Progenitor cell of endocrine pancreas (in vitro differentiated cells): ENCODE measurements around the gene AP3S1. TPM values are rescaled to one million over a fixed set of nuclear protein-coding genes. Genes with fewer than 3 reads are reported as not detected.

Source experiments
- DNase-seq: peaks from one replicate; pipeline ENCODE4 v3.0.0; 2021; ENCODE audit warnings: low spot score; ENCODE audit not compliant: unreplicated experiment
- H3K27ac Mint-ChIP-seq: 2 replicates; pipeline ENCODE4 v1.8.0; 2021; ENCODE audit warnings: mild to moderate bottlenecking, moderate library complexity, mixed read lengths
- H3K27me3 Mint-ChIP-seq: 2 replicates; pipeline ENCODE4 v1.8.0; 2021; ENCODE audit warnings: mixed read lengths
- H3K36me3 Mint-ChIP-seq: 2 replicates; pipeline ENCODE4 v1.8.0; 2022; ENCODE audit warnings: mixed read lengths; ENCODE audit not compliant: insufficient read depth
- H3K4me1 Mint-ChIP-seq: 2 replicates; pipeline ENCODE4 v1.8.0; 2021; ENCODE audit warnings: low read depth, mixed read lengths
- H3K4me3 Mint-ChIP-seq: 2 replicates; pipeline ENCODE4 v1.8.0; 2021; ENCODE audit warnings: low read depth, mild to moderate bottlenecking, moderate library complexity, mixed read lengths
- H3K9me3 Mint-ChIP-seq: 2 replicates; pipeline ENCODE4 v1.8.0; 2021; ENCODE audit warnings: low read depth, mixed read lengths
- CTCF ChIP-seq: fragments of 200-600 bp; sonication (generic); IDR thresholded peaks from one replicate; pipeline ENCODE4 v1.5.0; 2021; ENCODE audit warnings: antibody characterized with exemption, mild to moderate bottlenecking; ENCODE audit not compliant: unreplicated experiment
- total RNA-seq: library from RNA; stranded (reverse); gene quantifications from 2 replicates; pipeline ENCODE4 v1.2.1, GENCODE V29; 2021

Gene AP3S1
- total RNA-seq, 1 donor from 2014 or later: 65.3 TPM

- Mint-ChIP-seq H3K4me3 (no peak overlapping the region), H3K9me3 (no peaks in the 10 kb centered on the region), H3K36me3 (no peaks in the 10 kb centered on the region), H3K27ac (no peak overlapping the region), H3K27me3 (no peaks in the 10 kb centered on the region), H3K4me1 (no peaks in the 10 kb centered on the region)
- no peak for DNase-seq
- no peak for TF ChIP-seq CTCF
These were observed 46.3 kb downstream of the AP3S1 start for GRCh38 chr5:115888027-115888426.

- no peak overlapping the region for H3K27ac Mint-ChIP-seq
- DNase-seq: no peak
- H3K4me1 Mint-ChIP-seq: no peaks in the 10 kb centered on the region
- H3K36me3 Mint-ChIP-seq: no peaks in the 10 kb centered on the region
- no peaks in the 10 kb centered on the region for H3K9me3 Mint-ChIP-seq
- no peak for TF ChIP-seq CTCF
- no peaks in the 10 kb centered on the region for H3K27me3 Mint-ChIP-seq
- no peak overlapping the region for H3K4me3 Mint-ChIP-seq
These were observed 50.3 kb downstream of the AP3S1 start for GRCh38 chr5:115892021-115892420.

- TF ChIP-seq CTCF: no peak
- DNase-seq: no peak
- H3K4me1 Mint-ChIP-seq: no peaks in the 10 kb centered on the region
- H3K36me3 Mint-ChIP-seq: no peaks in the 10 kb centered on the region
- H3K27ac Mint-ChIP-seq: no peak overlapping the region
- no peaks in the 10 kb centered on the region for H3K27me3 Mint-ChIP-seq
- H3K4me3 Mint-ChIP-seq: no peak overlapping the region
- no peaks in the 10 kb centered on the region for H3K9me3 Mint-ChIP-seq
These were observed 52.6 kb downstream of the AP3S1 start for GRCh38 chr5:115894342-115894741.

GRCh38 chr5:115895821-115896220, 54.1 kb downstream of the AP3S1 start:
- no peaks in the 10 kb centered on the region for H3K27me3 Mint-ChIP-seq

GRCh38 chr5:115898656-115899055, 56.9 kb downstream of the AP3S1 start:
- no peak for DNase-seq
- TF ChIP-seq CTCF: no peak
- no peak overlapping the region for H3K4me3 Mint-ChIP-seq
- H3K27me3 Mint-ChIP-seq: no peaks in the 10 kb centered on the region
- no peaks in the 10 kb centered on the region for H3K4me1 Mint-ChIP-seq
- no peaks in the 10 kb centered on the region for H3K36me3 Mint-ChIP-seq
- no peaks in the 10 kb centered on the region for H3K9me3 Mint-ChIP-seq
- no peak overlapping the region for H3K27ac Mint-ChIP-seq

More at GRCh38 chr5:115895821-115896220, 54.1 kb downstream of the AP3S1 start:
- H3K27ac Mint-ChIP-seq: no peak overlapping the region
- DNase-seq: no peak
- H3K4me1 Mint-ChIP-seq: no peaks in the 10 kb centered on the region
- H3K36me3 Mint-ChIP-seq: no peaks in the 10 kb centered on the region
- no peaks in the 10 kb centered on the region for H3K9me3 Mint-ChIP-seq
- no peak for TF ChIP-seq CTCF
- no peak overlapping the region for H3K4me3 Mint-ChIP-seq
